NCI-H510A treated with DMSO at 0.1 percent for 48 hours (cell line): Measurements from ENCODE around the gene TIGD4.
"Not testable (repeated sequence)": the region's sequence is repeated elsewhere in the genome, so short reads cannot be mapped to it uniquely, and the experiment has no call there.

ENCODE experiments used
- DNase-seq: peaks from one replicate; lab custom pipeline; 2025; lab: John Stamatoyannopoulos, UW

TIGD4 gene

GRCh38 chr4:152780267-152780778 lies 793 bp upstream of the TIGD4 start:
- DNase-seq, result no peak

GRCh38 chr4:152778656-152779512 lies 646 bp downstream of the TIGD4 start:
- peak; percentile 15 for DNase-seq

GRCh38 chr4:152777488-152777887 lies 2.0 kb downstream of the TIGD4 start:
- no peak for DNase-seq

- no peak for DNase-seq
Observed at GRCh38 chr4:152776352-152776751, 3.2 kb downstream of the TIGD4 start.

GRCh38 chr4:152773953-152774352 lies 5.6 kb downstream of the TIGD4 start:
- DNase-seq, result no peak

GRCh38 chr4:152773339-152773738 lies 6.2 kb downstream of the TIGD4 start:
- DNase-seq, result no peak

GRCh38 chr4:152771741-152772533 lies 7.6 kb downstream of the TIGD4 start:
- DNase-seq, result no peak

GRCh38 chr4:152765069-152765737 lies 14.3 kb downstream of the TIGD4 start:
- DNase-seq, result not testable (repeated sequence)

GRCh38 chr4:152763796-152764195 lies 15.7 kb downstream of the TIGD4 start:
- no peak for DNase-seq

GRCh38 chr4:152748619-152749018 lies 30.9 kb downstream of the TIGD4 start:
- DNase-seq, result no peak

GRCh38 chr4:152747444-152747843 lies 32.1 kb downstream of the TIGD4 start:
- no peak for DNase-seq

- no peak for DNase-seq
Observed at GRCh38 chr4:152738827-152739226, 40.7 kb downstream of the TIGD4 start.

- DNase-seq, result peak; percentile 10
Observed at GRCh38 chr4:152735906-152736305, 43.6 kb downstream of the TIGD4 start.

GRCh38 chr4:152735396-152735859 lies 44.1 kb downstream of the TIGD4 start:
- peak; percentile 32 for DNase-seq

- DNase-seq, result no peak
Observed at GRCh38 chr4:152734699-152735050, 44.9 kb downstream of the TIGD4 start.

GRCh38 chr4:152734015-152734698 lies 45.4 kb downstream of the TIGD4 start:
- no peak for DNase-seq

- no peak for DNase-seq
Observed at GRCh38 chr4:152731997-152732396, 47.5 kb downstream of the TIGD4 start.

GRCh38 chr4:152729466-152729865 lies 50.1 kb downstream of the TIGD4 start:
- DNase-seq, result no peak

GRCh38 chr4:152728343-152728742 lies 51.2 kb downstream of the TIGD4 start:
- no peak for DNase-seq

- no peak for DNase-seq
Observed at GRCh38 chr4:152727784-152728183, 51.7 kb downstream of the TIGD4 start.

GRCh38 chr4:152724494-152724893 lies 55.0 kb downstream of the TIGD4 start:
- no peak for DNase-seq

- no peak for DNase-seq
Observed at GRCh38 chr4:152723236-152723635, 56.3 kb downstream of the TIGD4 start.
